T-helper 22 cell (primary cell): ENCODE measurements around the gene COL4A2.

Experiments used
- DNase-seq: peaks from one replicate; pipeline ENCODE4 v3.0.0-alpha.2; 2020; ENCODE audit warnings: low read depth

COL4A2 gene

DNA sequence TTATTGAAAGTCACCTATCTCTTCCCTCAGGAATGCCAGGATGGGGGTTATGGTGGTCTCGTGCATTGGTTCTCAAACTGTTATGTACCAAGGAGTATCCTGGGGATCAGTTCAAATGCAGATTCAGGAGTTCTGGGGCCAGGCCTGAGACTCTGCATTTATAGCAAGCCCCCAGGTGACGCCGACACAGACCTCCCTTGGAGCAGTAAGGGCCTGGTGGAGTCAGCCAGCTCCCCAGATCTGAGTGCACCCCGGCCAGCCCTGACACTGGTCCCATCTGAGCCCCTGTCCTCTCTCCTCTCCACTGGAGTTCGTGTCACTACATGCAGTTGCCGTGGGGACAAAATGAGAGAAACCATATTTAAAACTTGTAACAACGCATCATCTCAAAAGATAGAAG is 112.9 kb downstream of the COL4A2 start:
- no peak for DNase-seq

DNA sequence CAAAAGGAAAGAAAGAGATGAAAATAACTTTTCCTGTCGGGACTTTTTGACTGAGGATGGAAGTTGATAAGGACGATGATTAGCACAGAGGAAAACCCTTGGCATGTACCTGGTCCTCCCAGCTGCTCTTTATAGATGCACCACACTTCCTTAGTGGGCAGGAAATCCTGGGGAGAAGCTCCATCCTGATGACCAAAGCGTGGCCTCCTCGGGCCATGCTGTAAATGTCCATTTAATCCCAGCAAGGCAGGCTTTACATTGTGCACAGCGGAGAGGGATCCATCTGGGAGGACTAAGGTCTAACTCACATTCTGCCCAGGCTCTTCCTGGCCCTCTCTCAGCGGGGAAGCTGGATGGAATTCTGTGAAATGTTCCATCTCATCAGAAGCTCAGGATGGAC is 113.5 kb downstream of the COL4A2 start:
- DNase-seq = no peak

DNA sequence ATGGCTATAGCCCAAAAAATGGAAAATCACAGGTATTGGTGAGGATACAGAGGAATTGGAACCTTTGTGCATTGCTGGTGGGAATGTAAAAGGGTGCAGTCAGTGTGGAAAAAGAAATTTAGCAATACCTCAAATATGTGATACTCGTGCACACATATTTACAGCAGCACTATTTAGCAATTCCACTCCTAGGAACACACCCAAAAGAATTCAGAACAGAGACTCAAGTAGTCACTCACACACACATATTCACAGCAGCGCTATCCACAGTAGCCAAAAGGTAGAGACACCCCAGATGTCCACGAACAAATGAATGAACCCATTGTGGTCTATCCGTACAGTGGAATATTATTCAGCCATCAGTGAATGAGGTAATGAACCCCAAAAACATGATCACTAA is 114.0 kb downstream of the COL4A2 start:
- no peak for DNase-seq

DNA sequence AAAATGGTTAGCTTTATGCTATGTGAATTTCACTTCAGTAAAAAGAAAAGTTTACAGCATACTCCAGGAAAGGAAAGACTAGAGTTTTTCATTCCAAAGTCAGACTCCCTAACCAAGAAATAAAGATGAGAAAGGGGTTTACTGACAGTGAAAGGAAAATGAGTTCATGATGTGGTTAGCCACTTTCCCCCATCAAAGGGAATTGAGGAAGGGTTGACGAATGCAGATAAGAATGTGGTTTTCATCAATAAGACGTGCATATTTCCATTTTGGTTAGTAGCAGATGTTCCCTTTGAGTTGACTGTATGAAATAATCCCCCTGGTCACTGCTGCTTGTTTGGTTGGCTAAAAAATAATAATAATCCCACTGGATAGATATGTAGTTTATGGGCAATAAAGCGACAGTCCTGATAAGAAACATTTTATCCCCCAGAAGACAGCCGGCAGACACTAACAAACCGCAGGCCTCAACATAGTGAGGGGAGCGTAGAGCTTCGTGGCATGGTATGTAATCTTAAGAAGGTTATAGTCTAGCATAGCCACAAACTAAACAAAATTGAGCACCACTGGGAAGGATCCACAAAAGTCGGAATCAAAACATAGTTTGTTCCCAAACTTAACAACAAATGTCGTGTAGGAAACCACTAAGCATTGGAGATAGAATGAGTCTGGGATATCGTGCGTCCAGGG is 114.8 kb downstream of the COL4A2 start:
- no peak for DNase-seq

DNA sequence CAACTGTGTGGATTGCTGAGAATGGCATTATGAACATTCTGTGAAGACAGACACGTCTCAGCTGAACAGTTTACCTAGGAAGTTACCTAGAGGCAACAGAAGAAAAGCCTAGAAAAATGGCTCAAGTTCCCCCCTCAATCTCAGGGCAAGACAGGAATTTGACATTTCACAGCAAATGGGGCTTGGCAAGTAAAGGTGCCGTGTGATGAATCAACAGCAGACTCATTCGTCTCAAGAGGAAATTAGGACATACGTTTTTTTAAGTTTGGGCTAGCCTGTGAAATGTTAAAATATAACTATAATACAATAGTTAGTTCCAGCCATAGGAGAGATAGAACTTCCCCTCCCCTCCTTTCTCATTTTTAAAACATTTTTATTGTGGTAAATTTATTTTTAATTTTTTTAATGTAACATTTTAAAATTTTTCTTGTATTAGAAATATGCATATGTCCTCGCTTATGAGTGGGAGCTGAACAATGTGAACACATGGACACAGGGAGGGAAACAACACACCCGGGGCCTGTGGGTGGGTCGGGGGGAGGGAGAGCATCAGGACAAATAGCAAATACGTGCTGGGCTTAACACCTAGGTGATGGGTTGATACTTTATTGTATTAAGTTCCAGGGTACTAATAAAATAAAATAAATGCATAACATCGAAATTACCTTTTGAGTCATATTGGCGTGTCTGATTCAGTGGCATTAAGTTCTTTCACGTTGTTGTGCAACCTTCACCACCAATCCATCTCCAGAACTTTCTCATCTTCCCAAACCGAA is 116.0 kb downstream of the COL4A2 start:
- no peak for DNase-seq

DNA sequence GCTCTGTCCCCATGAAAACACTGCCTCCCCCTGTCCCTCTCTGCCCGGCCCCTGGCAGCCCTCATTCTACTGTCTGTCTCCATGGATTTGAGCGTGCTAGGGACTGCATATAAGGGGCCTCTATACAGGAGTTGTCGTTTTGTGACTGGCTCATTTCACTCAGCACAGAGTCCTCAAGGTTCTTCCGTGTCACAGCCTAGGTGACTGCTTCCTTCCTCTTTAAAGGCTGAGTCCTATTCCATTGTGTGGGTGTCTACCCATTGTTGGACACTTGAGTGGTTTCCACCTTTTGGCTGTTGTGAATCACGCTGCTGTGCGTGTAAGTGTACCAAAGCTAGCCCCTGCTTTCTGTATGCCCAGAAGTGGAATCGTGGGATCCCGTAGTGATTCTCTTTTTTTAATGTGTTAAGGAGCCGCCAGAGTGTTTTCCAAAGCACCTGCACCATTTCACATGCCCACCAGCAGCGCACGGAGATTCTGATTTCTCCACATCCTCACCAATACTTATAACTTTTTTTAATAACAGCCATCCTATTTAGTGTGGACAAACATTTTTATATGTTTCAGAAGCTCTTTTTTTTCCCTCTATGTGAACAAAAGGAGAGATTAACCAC is 116.7 kb downstream of the COL4A2 start:
- DNase-seq = no peak

DNA sequence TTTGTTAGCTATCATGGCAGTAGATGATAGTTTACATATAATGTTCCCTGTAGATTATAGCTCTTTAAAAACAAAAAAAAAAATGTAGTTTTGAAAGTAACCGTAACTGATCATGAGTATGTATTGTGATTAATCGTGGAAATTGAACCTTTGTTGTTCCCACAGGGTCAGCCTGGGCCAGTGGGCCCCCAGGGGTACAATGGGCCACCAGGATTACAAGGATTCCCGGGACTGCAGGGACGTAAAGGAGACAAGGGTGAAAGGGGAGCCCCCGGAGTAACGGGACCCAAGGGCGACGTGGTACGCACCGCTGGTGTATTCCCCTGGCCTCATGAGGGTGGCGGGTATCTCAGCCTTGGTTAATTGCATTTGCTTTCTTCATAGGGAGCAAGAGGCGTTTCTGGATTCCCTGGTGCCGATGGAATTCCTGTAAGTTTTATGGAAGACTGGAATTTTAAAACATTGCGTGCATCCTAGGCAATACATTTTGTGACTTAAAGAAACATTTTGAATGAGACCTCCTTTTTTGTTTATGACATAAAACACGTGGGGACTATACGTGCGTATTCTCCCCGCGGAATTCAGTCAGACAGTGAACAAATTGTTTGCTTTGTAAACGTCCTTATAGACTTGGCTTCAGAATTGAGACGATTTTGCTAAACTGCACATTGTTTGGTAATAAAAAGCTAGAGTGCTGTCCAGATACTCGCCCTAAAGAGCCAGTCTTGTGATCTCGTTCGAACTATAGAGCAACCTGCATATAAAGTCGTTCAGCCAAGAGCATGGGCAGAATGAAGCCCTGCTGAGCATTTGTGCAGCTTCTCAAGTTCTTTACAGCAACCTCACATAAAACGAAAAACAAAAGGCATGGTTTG is 117.7 kb downstream of the COL4A2 start:
- DNase-seq = no peak

DNA sequence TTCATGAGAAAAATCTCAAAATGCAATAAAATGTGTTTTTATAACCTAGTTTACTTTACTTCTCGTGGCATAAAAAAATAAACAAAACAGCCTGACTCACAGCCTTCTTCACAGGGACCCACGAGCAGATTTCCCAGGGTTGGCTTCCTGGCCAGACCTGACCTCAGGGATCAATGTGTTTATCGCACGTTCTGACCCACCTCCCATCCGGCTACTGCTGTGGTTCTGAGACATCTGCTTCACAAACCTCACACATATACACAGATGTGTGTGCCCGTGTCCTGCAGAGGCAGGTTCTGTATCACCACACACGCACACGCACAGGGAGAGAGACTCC is 118.3 kb downstream of the COL4A2 start:
- no peak for DNase-seq

DNA sequence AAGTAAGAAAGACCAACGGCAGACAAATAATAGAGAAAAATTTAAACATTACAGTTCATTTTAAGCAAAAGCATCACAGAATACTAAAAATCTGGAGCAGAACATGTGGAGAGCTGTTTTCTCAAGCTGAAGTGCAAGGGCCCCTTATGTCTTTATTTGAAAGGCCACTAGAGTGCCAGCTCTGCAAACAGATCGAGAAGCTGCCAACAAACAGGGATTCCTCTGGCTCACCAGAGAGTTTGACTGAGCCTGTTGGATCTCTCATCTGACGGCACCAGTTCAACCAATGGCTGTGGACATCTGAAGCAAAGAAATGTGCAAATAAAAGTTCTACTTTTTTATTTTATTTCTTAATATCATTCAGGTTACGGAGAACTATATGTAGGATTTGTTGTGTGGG is 119.7 kb downstream of the COL4A2 start:
- DNase-seq = no peak

DNA sequence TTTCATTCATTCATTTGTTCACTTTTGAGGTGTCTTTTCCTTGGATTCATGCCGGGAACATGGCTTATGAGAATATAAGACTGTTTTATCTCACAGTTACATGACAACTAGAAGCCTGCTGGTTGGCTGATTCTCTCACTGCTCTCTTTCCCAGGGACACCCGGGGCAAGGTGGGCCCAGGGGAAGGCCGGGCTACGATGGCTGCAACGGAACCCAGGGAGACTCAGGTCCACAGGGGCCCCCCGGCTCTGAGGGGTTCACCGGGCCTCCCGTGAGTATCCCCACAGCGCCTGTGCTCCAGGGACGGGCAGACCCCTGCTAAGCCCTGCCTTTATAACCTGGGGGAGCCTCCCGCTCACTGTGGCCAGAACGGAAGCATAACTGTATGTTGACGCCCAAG is 121.2 kb downstream of the COL4A2 start:
- no peak for DNase-seq

DNA sequence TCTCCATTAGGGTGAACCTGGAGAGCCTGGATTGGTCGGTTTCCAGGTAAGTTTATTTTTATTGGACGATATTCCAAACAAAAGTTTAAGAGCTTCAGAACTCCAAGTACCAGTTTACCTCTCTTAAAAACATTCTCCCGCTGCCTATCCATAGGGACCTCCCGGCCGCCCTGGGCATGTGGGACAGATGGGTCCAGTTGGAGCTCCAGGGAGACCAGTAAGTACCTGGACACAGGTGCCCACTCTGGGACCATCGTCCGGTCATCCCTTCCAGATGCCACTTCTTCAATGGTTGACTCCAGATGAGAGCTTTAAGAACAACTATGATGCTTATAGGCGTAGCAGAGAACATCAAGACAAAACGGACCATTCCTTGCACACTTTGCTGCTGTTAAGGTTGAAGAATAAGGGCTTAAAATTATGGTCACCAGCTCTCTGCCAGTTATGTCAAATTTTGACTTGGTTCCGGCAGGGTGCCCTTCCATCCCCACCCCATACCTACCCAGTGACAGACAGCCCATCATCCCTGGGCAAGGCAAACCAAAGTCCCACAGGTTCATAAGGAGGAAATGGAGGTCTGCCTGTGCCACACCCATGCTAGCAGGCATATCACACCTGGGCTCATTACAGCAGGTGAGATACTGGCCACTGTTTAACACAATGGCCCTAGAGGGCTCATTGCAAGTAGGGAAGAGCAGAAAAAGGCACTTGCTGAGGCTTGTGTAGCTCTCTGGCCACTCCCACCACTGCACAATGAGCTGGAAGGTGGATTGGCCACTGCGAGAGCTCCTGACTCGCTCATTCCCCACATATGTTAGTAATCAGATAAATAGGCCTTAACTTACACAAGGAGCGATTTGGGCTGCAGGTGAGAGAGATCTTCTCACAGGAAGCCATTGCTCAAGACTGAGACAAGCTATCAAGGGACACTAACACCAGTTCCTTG is 123.6 kb downstream of the COL4A2 start:
- no peak for DNase-seq

DNA sequence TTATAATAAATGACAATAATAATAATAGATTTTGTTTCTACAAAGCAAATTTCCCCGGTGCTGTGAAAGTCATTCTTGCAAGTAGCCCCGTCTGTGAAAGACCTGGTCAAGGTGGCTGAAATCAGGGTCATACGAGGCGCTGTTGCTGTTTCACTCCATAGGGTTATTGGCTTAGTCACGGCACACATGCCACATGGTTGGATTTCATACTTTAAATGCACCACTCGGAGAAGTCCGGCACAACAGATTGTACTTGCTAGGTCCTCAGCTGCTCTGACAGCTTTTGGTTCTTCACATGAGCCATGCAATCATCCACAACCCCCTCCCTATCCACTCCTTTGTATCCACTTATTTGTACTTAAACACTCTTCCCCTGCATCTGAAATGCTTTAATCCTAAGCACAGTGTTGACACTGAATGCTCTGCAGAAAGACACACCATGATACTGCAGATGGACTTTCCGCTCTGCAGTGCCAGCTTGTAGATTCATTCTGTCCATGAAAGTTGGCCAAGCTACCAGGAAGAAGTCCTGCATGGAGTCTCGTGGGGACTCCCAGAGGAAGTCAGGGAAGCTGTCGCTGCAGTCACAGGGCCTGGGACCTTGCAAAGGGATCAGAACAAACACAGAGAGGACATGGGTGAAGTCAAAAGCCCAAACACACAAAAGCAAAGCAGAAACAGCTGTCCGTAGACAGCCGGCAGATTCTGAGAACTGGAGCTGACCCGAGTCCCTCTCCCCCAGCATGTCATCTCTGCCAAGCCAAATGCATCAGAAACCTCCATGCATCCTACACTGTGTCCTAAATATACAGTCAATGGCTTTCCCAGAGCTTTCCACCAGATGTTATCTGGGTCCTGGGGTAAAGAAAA is 124.6 kb downstream of the COL4A2 start:
- no peak for DNase-seq

DNA sequence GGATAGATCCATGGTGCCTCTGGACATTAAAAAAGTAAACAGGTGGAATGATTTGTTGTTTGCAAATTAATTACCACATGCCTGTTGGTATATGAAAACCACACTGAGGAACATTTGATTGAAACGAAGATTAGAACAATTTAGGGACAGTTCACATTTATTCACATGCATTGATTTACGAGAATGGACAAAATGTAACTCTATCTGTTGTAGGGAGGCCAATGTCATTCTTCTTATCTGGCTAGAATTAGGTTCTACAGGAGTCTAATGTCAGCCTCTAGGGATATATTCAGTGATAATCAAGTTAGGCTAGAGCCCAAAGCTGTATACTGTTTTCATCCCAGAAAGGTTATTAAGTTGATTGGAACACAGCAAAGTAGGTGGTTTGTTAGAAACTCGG is 125.4 kb downstream of the COL4A2 start:
- DNase-seq = no peak

DNA sequence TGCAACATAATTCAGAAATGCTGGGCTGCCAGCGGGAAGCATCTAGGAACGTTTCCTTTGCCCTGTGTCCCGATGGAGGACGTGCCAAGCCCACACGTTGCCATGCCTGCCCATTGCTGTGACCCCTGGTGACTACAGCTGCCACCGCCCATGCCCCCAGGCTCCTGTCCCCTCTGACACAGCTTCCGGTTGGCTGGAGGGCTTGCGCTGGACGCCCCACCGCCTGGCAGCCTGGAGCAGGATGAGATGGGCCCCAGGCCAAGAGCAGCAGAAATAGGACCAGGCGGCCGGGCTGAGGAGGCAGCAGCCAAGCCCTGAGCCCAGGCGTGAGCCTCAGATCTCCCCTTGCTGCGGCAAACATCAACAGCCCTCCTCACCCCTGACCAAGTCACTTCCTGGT is 125.9 kb downstream of the COL4A2 start:
- no peak for DNase-seq

DNA sequence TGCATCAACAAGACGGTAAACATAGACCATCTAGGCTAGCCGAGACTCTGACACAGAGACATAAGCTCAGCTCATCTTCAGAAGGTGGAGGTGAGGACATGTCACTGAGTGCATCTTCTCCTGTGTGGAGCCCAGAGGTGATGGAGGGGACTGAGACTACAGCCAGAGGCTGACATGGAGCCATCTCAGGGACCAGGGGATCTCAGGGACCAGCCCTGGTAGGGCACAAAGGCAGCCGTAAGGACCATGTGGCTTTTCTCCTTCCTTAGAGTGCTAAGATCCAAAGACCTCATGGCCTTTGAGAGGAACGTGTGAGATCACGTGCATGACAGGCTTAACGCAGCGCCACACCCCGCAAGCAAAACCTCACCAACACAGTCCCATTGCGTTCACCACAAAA is 127.5 kb downstream of the COL4A2 start:
- no peak for DNase-seq

DNA sequence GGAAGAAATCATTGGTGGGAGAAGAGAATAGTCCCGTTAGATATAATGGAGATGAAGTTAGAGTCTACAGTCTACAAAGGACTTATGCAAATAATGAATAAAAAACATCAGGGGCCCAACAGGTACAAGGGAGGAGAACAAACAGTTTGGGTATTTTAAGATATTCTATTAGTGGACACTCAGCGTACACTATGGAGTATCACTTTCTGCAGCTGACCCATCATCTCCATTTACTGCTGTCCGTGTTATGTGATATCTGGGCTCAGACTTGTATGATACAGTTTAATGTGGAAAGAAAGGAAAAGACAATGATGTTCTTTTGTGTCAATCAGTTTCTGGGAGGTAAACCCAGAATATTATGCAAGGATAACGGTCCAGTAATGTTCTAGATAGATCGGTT is 128.2 kb downstream of the COL4A2 start:
- no peak for DNase-seq

DNA sequence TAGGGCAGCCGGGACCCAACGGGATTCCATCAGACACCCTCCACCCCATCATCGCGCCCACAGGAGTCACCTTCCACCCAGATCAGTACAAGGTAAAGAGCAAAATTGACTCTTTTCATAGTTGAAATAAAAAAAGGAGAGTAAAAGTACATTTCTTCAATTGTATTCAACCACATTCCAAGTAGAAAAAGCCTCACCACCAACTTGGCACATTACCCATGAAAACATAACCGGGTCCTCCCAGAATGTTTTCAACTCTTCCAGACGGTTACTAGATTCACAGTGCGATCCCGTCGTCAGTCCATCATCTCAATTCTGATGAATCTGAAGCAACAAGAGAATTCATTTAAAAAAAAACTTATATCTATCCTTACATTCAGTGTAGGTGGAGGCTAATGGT is 129.2 kb downstream of the COL4A2 start:
- no peak for DNase-seq

DNA sequence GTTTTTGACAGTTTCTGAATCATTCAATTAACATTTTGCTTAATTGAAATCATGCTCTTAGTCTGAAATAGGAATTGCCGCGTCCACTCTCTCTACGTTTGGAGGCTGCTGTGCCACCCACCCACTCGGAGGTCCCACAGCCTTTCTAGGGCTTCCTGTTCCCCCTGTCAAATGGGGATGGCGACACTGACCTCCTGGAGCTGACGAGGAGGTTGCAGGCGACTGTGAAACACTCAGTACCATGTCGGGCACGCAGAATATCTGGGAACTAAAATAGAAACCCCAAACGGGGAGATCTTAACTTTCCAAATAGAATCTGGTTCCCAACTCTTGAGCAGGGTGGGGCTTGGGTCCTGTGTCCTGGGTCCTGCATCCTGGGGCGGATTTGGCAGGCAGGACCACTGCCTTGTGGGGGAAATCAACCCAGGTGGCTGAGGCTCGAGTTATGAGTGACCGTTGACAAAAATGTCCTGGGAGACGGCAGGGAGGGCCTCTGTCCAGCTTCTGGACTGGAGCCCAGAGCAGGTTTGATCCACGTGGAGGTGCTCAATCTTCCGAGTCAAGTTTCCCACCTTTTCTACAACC is 129.8 kb downstream of the COL4A2 start:
- no peak for DNase-seq

DNA sequence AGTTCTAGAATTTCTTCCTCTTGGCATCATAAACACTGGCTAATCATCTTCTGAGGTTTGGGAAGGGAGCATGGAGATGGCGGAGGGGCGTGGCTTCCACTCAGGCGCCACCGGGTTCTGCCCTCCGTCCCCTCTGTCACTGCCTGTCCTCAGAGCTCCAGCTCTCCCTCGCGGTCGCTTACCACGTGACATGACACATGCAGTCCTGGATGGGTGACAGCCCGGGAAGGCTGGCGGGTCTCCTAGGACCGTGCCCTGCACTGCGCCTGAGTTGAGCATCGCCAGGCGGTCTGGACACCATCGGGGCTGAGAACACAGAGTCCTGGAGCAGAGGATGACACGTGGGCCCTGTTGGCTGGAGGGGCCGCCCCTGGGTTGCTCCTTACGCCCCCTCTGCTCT is 131.1 kb downstream of the COL4A2 start:
- no peak for DNase-seq

DNA sequence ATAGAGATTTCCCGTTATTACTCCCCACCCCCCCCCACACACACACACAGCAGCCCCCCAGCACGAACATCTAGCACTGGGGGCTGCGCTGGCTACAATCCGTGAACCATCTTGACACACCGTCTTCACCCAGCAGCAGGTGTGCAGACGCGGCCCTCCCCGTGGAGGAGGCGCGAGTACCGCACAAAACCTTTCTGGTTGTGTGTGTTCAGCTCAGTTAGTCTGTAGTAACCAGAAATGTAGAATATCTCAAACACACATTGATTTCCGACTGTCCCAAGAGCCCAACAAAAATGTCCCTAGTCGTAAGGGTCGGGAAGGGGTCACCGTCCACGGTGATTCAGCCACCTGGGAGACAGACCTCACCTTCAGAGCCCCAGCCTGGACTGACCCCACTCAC is 131.7 kb downstream of the COL4A2 start:
- no peak for DNase-seq
